WTC11 (cell line): Measurements from ENCODE around the gene ABCD4. TPM values are rescaled to one million over a fixed set of nuclear protein-coding genes. Genes with fewer than 3 reads are reported as not detected.

ENCODE experiments used
- ATAC-seq: fragments of 200-7000 bp; cut with Tn5 transposase; 2 replicates; pipeline ENCODE4 v1.10.0; 2021; ENCODE audit warnings: mild to moderate bottlenecking, moderate library complexity
- CTCF ChIA-PET: fragments of 300-600 bp; sonication (Branson Sonifier 250); formaldehyde crosslinking; loops from one replicate; lab custom pipeline; 2021; ENCODE audit warnings: antibody characterized with exemption; lab: Charles Lee
- POLR2A ChIA-PET: fragments of 350-600 bp; sonication (Branson Sonifier 250); formaldehyde crosslinking; loops from one replicate; lab custom pipeline; 2021; ENCODE audit warnings: antibody characterized with exemption; lab: Charles Lee
- DNase-seq: peaks from one replicate; pipeline ENCODE4 v3.0.0; 2021; ENCODE audit warnings: low spot score
- H3K27ac Mint-ChIP-seq: 2 replicates; pipeline ENCODE4 v1.8.0; 2021; ENCODE audit warnings: mixed read lengths
- H3K27me3 Mint-ChIP-seq: 2 replicates; pipeline ENCODE4 v1.8.0; 2021; ENCODE audit warnings: low read depth, mild to moderate bottlenecking, moderate library complexity, mixed read lengths
- H3K36me3 Mint-ChIP-seq: 2 replicates; pipeline ENCODE4 v1.8.0; 2021; ENCODE audit warnings: mixed read lengths
- H3K4me1 Mint-ChIP-seq: 2 replicates; pipeline ENCODE4 v1.8.0; 2022; ENCODE audit warnings: mixed read lengths
- H3K4me3 Mint-ChIP-seq: 2 replicates; pipeline ENCODE4 v1.8.0; 2021; ENCODE audit warnings: mild to moderate bottlenecking, moderate library complexity, mixed read lengths
- H3K9me3 Mint-ChIP-seq: 2 replicates; pipeline ENCODE4 v1.8.0; 2021; ENCODE audit warnings: mixed read lengths
- ESRRA ChIP-seq: sonication (generic); formaldehyde crosslinking; IDR thresholded peaks from 2 replicates; pipeline ENCODE4 v1.8.1; 2022; ENCODE audit warnings: mild to moderate bottlenecking, missing genetic modification reagents, borderline replicate concordance
- ETV6 ChIP-seq: sonication (generic); formaldehyde crosslinking; IDR thresholded peaks from 2 replicates; pipeline ENCODE4 v1.8.1; 2022; ENCODE audit warnings: mild to moderate bottlenecking, missing genetic modification reagents
- GRHL2 ChIP-seq: fragments of 250-450 bp; sonication (Bioruptor Pico); IDR thresholded peaks from 2 replicates; pipeline ENCODE4 v1.8.0; 2022; ENCODE audit warnings: mild to moderate bottlenecking, moderate library complexity; ENCODE audit not compliant: insufficient replicate concordance, severe bottlenecking
- HMGA2 ChIP-seq: fragments of 250-450 bp; sonication (Bioruptor Pico); IDR thresholded peaks from 2 replicates; pipeline ENCODE4 v1.4.0; 2021; ENCODE audit warnings: mild to moderate bottlenecking, moderate library complexity
- JUN ChIP-seq: sonication (generic); formaldehyde crosslinking; IDR thresholded peaks from 2 replicates; pipeline ENCODE4 v1.8.0; 2023; ENCODE audit warnings: mild to moderate bottlenecking, missing genetic modification reagents
- MXD4 ChIP-seq: fragments of 250-450 bp; sonication (Bioruptor Pico); IDR thresholded peaks from 2 replicates; pipeline ENCODE4 v1.8.0; 2021; ENCODE audit warnings: mild to moderate bottlenecking, moderate library complexity, borderline replicate concordance
- NFYB ChIP-seq: sonication (generic); formaldehyde crosslinking; conservative IDR thresholded peaks from 2 replicates; pipeline ENCODE4 v1.8.0; 2022; ENCODE audit warnings: low read depth, missing genetic modification reagents
- NR3C1 ChIP-seq: sonication (generic); formaldehyde crosslinking; conservative IDR thresholded peaks from 2 replicates; pipeline ENCODE4 v1.8.1; 2023; ENCODE audit warnings: low read depth, mild to moderate bottlenecking, missing genetic modification reagents
- PRRX2 ChIP-seq: fragments of 250-450 bp; sonication (Bioruptor Pico); IDR thresholded peaks from 2 replicates; pipeline ENCODE4 v1.8.0; 2021; ENCODE audit warnings: mild to moderate bottlenecking
- ZNF121 ChIP-seq: sonication (generic); formaldehyde crosslinking; IDR thresholded peaks from 2 replicates; pipeline ENCODE4 v1.8.0; 2023; ENCODE audit warnings: missing genetic modification reagents
- total RNA-seq: library from RNA; stranded (reverse); gene quantifications from 3 replicates; pipeline ENCODE4 v1.2.3, GENCODE V29; 2021
- TF ChIP-seq, protein P1 (sequence below): fragments of 250-450 bp; sonication (Bioruptor Pico); IDR thresholded peaks from 2 replicates; pipeline ENCODE4 v1.9.0; 2021; ENCODE audit warnings: mild to moderate bottlenecking, borderline replicate concordance
- TF ChIP-seq, protein P2 (sequence below): sonication (generic); formaldehyde crosslinking; IDR thresholded peaks from 2 replicates; pipeline ENCODE4 v1.8.0; 2022; ENCODE audit warnings: mild to moderate bottlenecking, missing genetic modification reagents
- TF ChIP-seq, protein P3 (sequence below): fragments of 250-450 bp; sonication (Bioruptor Pico); IDR thresholded peaks from 2 replicates; pipeline ENCODE4 v2.1.2; 2022; ENCODE audit warnings: mild to moderate bottlenecking, moderate library complexity
- TF ChIP-seq, protein P4 (sequence below): sonication (generic); formaldehyde crosslinking; IDR thresholded peaks from 2 replicates; pipeline ENCODE4 v1.8.0; 2022; ENCODE audit warnings: mild to moderate bottlenecking, missing genetic modification reagents
- TF ChIP-seq, protein P5 (sequence below): sonication (generic); formaldehyde crosslinking; IDR thresholded peaks from 2 replicates; pipeline ENCODE4 v1.8.0; 2022; ENCODE audit warnings: mild to moderate bottlenecking, missing genetic modification reagents
- TF ChIP-seq, protein P6 (sequence below): sonication (generic); formaldehyde crosslinking; conservative IDR thresholded peaks from 2 replicates; pipeline ENCODE4 v1.8.1; 2022; ENCODE audit warnings: mild to moderate bottlenecking, missing genetic modification reagents
- TF ChIP-seq, protein P7 (sequence below): sonication (generic); formaldehyde crosslinking; IDR thresholded peaks from 2 replicates; pipeline ENCODE4 v1.8.1; 2023; ENCODE audit warnings: mild to moderate bottlenecking, missing genetic modification reagents, moderate library complexity
- TF ChIP-seq, protein P8 (sequence below): fragments of 200-600 bp; IDR thresholded peaks from 2 replicates; pipeline ENCODE4 v1.8.0; 2022; ENCODE audit warnings: antibody characterized with exemption

The ABCD4 gene
- total RNA-seq, 1 experiment from 2014 or later: 90.2 TPM

DNA sequence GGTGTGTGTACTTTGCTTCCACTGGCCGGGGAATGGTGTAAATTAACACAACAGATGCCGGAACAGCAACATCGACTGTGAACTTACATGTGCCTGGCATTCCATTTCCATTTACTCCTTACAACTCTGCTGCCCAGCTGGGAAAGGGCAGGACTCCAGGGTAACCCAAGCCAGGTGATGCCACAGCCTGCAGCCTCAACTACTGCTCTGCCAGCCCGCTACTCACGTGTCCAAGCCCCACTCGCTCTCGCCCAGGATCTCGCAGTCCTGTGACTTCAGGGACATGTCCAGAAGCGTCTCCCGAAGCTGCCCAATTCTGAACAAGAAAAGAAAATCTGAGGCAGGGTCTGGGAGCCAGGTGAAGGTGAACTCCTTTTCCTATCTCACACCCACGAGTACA lies 10.7 kb downstream of the ABCD4 start:
- POLR2A ChIA-PET: no interaction called here
- TF ChIP-seq MXD4 (CRISPR knock-in tag) (no peak), JUN (no peak), PRRX2 (no peak), ESRRA (CRISPR knock-in tag) (no peak), NFYB (CRISPR knock-in tag) (no peak), GRHL2 (CRISPR knock-in tag) (no peak), HMGA2 (CRISPR knock-in tag) (no peak), ZNF121 (CRISPR knock-in tag) (no peak), NR3C1 (CRISPR knock-in tag) (no peak)
- TF ChIP-seq, protein P1, sequence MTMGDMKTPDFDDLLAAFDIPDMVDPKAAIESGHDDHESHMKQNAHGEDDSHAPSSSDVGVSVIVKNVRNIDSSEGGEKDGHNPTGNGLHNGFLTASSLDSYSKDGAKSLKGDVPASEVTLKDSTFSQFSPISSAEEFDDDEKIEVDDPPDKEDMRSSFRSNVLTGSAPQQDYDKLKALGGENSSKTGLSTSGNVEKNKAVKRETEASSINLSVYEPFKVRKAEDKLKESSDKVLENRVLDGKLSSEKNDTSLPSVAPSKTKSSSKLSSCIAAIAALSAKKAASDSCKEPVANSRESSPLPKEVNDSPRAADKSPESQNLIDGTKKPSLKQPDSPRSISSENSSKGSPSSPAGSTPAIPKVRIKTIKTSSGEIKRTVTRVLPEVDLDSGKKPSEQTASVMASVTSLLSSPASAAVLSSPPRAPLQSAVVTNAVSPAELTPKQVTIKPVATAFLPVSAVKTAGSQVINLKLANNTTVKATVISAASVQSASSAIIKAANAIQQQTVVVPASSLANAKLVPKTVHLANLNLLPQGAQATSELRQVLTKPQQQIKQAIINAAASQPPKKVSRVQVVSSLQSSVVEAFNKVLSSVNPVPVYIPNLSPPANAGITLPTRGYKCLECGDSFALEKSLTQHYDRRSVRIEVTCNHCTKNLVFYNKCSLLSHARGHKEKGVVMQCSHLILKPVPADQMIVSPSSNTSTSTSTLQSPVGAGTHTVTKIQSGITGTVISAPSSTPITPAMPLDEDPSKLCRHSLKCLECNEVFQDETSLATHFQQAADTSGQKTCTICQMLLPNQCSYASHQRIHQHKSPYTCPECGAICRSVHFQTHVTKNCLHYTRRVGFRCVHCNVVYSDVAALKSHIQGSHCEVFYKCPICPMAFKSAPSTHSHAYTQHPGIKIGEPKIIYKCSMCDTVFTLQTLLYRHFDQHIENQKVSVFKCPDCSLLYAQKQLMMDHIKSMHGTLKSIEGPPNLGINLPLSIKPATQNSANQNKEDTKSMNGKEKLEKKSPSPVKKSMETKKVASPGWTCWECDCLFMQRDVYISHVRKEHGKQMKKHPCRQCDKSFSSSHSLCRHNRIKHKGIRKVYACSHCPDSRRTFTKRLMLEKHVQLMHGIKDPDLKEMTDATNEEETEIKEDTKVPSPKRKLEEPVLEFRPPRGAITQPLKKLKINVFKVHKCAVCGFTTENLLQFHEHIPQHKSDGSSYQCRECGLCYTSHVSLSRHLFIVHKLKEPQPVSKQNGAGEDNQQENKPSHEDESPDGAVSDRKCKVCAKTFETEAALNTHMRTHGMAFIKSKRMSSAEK (CRISPR knock-in tag): no peak
- TF ChIP-seq, protein P2, sequence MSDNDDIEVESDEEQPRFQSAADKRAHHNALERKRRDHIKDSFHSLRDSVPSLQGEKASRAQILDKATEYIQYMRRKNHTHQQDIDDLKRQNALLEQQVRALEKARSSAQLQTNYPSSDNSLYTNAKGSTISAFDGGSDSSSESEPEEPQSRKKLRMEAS: no peak
- TF ChIP-seq, protein P3, sequence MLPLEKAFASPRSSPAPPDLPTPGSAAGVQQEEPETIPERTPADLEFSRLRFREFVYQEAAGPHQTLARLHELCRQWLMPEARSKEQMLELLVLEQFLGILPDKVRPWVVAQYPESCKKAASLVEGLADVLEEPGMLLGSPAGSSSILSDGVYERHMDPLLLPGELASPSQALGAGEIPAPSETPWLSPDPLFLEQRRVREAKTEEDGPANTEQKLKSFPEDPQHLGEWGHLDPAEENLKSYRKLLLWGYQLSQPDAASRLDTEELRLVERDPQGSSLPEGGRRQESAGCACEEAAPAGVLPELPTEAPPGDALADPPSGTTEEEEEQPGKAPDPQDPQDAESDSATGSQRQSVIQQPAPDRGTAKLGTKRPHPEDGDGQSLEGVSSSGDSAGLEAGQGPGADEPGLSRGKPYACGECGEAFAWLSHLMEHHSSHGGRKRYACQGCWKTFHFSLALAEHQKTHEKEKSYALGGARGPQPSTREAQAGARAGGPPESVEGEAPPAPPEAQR (CRISPR knock-in tag): no peak
- TF ChIP-seq, protein P4, sequence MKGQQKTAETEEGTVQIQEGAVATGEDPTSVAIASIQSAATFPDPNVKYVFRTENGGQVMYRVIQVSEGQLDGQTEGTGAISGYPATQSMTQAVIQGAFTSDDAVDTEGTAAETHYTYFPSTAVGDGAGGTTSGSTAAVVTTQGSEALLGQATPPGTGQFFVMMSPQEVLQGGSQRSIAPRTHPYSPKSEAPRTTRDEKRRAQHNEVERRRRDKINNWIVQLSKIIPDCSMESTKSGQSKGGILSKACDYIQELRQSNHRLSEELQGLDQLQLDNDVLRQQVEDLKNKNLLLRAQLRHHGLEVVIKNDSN (CRISPR knock-in tag): no peak
- TF ChIP-seq, protein P5, sequence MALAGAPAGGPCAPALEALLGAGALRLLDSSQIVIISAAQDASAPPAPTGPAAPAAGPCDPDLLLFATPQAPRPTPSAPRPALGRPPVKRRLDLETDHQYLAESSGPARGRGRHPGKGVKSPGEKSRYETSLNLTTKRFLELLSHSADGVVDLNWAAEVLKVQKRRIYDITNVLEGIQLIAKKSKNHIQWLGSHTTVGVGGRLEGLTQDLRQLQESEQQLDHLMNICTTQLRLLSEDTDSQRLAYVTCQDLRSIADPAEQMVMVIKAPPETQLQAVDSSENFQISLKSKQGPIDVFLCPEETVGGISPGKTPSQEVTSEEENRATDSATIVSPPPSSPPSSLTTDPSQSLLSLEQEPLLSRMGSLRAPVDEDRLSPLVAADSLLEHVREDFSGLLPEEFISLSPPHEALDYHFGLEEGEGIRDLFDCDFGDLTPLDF: no peak
- TF ChIP-seq, protein P6, sequence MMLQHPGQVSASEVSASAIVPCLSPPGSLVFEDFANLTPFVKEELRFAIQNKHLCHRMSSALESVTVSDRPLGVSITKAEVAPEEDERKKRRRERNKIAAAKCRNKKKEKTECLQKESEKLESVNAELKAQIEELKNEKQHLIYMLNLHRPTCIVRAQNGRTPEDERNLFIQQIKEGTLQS (CRISPR knock-in tag): no peak
- TF ChIP-seq, protein P7, sequence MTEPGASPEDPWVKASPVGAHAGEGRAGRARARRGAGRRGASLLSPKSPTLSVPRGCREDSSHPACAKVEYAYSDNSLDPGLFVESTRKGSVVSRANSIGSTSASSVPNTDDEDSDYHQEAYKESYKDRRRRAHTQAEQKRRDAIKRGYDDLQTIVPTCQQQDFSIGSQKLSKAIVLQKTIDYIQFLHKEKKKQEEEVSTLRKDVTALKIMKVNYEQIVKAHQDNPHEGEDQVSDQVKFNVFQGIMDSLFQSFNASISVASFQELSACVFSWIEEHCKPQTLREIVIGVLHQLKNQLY (CRISPR knock-in tag): no peak

DNA sequence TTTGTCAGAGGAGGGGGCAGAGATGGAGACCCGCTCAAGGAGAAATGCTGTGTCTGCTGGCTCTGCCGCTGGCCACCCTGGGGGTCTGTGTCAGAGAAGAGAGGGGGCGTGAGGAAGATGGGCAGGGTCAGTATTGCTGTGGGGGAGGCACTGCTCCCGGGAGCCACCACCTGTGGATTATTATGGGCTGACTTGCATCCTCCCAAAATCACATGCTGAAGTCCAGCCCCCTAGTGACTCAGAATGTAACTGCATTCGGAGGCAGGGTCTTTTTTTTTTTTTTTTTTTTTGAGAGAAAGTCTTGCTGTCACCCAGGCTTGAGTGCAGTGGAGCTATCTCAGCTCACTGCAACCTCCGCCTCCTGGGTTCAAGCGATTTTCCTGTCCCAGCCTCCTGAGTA lies 12.3 kb downstream of the ABCD4 start:
- peak; percentile 33 for DNase-seq
- no peaks in the 10 kb centered on the region for H3K27me3 Mint-ChIP-seq
- ChIA-PET CTCF (interaction anchor here (0.6 to 2.0 kb wide), 58 partner anchors 8 to 1898 kb away, joined by 3 to 19 read pairs (median 4); partner anchors contain the start of genes ABCD4, ACOT2 and VSX2), POLR2A (interaction anchor here (0.6 to 1.0 kb wide), 4 partner anchors 8 to 196 kb away, joined by 3 to 6 read pairs (median 4); no protein-coding TSS in a partner anchor)
- no peak overlapping the region for H3K4me3 Mint-ChIP-seq
- H3K4me1 Mint-ChIP-seq: peaks cover 4% of the 10 kb centered on the region; the same call in 1 of the 2 replicates
- H3K9me3 Mint-ChIP-seq: no peaks in the 10 kb centered on the region
- no peak overlapping the region for H3K27ac Mint-ChIP-seq
- H3K36me3 Mint-ChIP-seq: peaks cover 60% of the 10 kb centered on the region
- peak; percentile 28 for ATAC-seq
- no peak for TF ChIP-seq ETV6 (CRISPR knock-in tag)
- TF ChIP-seq, protein P8, sequence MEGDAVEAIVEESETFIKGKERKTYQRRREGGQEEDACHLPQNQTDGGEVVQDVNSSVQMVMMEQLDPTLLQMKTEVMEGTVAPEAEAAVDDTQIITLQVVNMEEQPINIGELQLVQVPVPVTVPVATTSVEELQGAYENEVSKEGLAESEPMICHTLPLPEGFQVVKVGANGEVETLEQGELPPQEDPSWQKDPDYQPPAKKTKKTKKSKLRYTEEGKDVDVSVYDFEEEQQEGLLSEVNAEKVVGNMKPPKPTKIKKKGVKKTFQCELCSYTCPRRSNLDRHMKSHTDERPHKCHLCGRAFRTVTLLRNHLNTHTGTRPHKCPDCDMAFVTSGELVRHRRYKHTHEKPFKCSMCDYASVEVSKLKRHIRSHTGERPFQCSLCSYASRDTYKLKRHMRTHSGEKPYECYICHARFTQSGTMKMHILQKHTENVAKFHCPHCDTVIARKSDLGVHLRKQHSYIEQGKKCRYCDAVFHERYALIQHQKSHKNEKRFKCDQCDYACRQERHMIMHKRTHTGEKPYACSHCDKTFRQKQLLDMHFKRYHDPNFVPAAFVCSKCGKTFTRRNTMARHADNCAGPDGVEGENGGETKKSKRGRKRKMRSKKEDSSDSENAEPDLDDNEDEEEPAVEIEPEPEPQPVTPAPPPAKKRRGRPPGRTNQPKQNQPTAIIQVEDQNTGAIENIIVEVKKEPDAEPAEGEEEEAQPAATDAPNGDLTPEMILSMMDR: peak; percentile 77
- TF ChIP-seq, protein P1 (CRISPR knock-in tag): no peak

More for the DNA sequence above, 10.7 kb downstream of the ABCD4 start:
- no peaks in the 10 kb centered on the region for H3K27me3 Mint-ChIP-seq
- H3K36me3 Mint-ChIP-seq: peaks cover 46% of the 10 kb centered on the region
- ATAC-seq: no peak
- peak overlapping the region; percentile 87 for H3K27ac Mint-ChIP-seq
- no peak overlapping the region for H3K4me3 Mint-ChIP-seq
- H3K4me1 Mint-ChIP-seq: peaks cover 4% of the 10 kb centered on the region; the same call in 1 of the 2 replicates
- no peaks in the 10 kb centered on the region for H3K9me3 Mint-ChIP-seq
- CTCF ChIA-PET: interaction anchor here (2.0 to 3.3 kb wide), 2 partner anchors 11 to 33 kb away, joined by 6 to 25 read pairs; partner anchors contain the start of gene ABCD4
- no peak for DNase-seq
